ENCODE measurements around the gene ZNF451. TPM values are rescaled to one million over a fixed set of nuclear protein-coding genes. Genes with fewer than 3 reads are reported as not detected.
A peak's percentile ranks its signal among the peaks of the same experiment; 100 is the strongest.
"Not testable (repeated sequence)": the region's sequence is repeated elsewhere in the genome, so short reads cannot be mapped to it uniquely, and the experiment has no call there.

ZNF451 gene
- total RNA-seq, 1 donor from 2014 or later = 69.3 TPM

GRCh38 chr6:57087916-57088315 is 2.1 kb upstream of the ZNF451 start:
- H3K4me1 Mint-ChIP-seq (ENCODE audit: low read depth, unreplicated experiment) = peaks cover 17% of the 10 kb centered on the region
- H3K9me3 ChIP-seq (ENCODE audit: insufficient read depth, low read depth, low read length) = no peaks in the 10 kb centered on the region
- H3K4me3 Mint-ChIP-seq (ENCODE audit: unreplicated experiment) = no peak overlapping the region
- no peak overlapping the region for H2AFZ ChIP-seq (ENCODE audit: low read depth, low read length)
- H4K20me1 ChIP-seq (ENCODE audit: insufficient read depth, low read length) = peaks cover 16% of the 10 kb centered on the region
- peaks cover 13% of the 10 kb centered on the region for H3K4me1 ChIP-seq (ENCODE audit: insufficient read depth, low read length)
- no peaks in the 10 kb centered on the region for H3K36me3 ChIP-seq (ENCODE audit: insufficient read depth, low read length)
- no peaks in the 10 kb centered on the region for H3K36me3 Mint-ChIP-seq (ENCODE audit: low read depth, unreplicated experiment)
- no peak overlapping the region for H3K27ac Mint-ChIP-seq (ENCODE audit: unreplicated experiment)
- H3K27ac ChIP-seq (ENCODE audit: low read depth, low read length) = no peak overlapping the region
- H3K27me3 ChIP-seq (ENCODE audit: insufficient read depth, low read length) = no peaks in the 10 kb centered on the region
- DNase-seq (ENCODE audit: low read depth) = no peak
- no peaks in the 10 kb centered on the region for H3K9me3 Mint-ChIP-seq (ENCODE audit: unreplicated experiment)
- H3K9ac ChIP-seq (ENCODE audit: low read length) = no peak overlapping the region
- H3K4me2 ChIP-seq (ENCODE audit: low read length) = no peak overlapping the region
- no peaks in the 10 kb centered on the region for H3K27me3 Mint-ChIP-seq (ENCODE audit: low read depth, unreplicated experiment)
- FAIRE-seq = no peak
- no peak overlapping the region for H3K4me3 ChIP-seq (ENCODE audit: insufficient read depth, low read depth, low read length)
- peaks cover 17% of the 10 kb centered on the region for H3K79me2 ChIP-seq (ENCODE audit: insufficient read depth, low read length)
- TF ChIP-seq CTCF (IDR thresholded peaks at IDR 0.05; ENCODE audit: insufficient read depth, low read depth, low read length) (no peak), EZH2 (IDR thresholded peaks at IDR 0.05; ENCODE audit: insufficient read depth, low read length) (no peak)

GRCh38 chr6:57089265-57089664 is 723 bp upstream of the ZNF451 start:
- H3K36me3 ChIP-seq (ENCODE audit: insufficient read depth, low read length) = no peaks in the 10 kb centered on the region
- H3K9ac ChIP-seq (ENCODE audit: low read length) = peak overlapping the region; percentile 84
- Mint-ChIP-seq H3K9me3 (ENCODE audit: unreplicated experiment) (no peaks in the 10 kb centered on the region), H3K27ac (ENCODE audit: unreplicated experiment) (peak overlapping the region; percentile 89), H3K36me3 (ENCODE audit: low read depth, unreplicated experiment) (no peaks in the 10 kb centered on the region), H3K4me3 (ENCODE audit: unreplicated experiment) (peak overlapping the region; percentile 86), H3K27me3 (ENCODE audit: low read depth, unreplicated experiment) (no peaks in the 10 kb centered on the region), H3K4me1 (ENCODE audit: low read depth, unreplicated experiment) (peaks cover 26% of the 10 kb centered on the region)
- H3K4me3 ChIP-seq (ENCODE audit: insufficient read depth, low read depth, low read length) = peak overlapping the region; percentile 63
- peak overlapping the region; percentile 87 for H3K4me2 ChIP-seq (ENCODE audit: low read length)
- H3K4me1 ChIP-seq (ENCODE audit: insufficient read depth, low read length) = peaks cover 13% of the 10 kb centered on the region
- peak overlapping the region; percentile 58 for H2AFZ ChIP-seq (ENCODE audit: low read depth, low read length)
- FAIRE-seq = no peak
- no peaks in the 10 kb centered on the region for H3K27me3 ChIP-seq (ENCODE audit: insufficient read depth, low read length)
- no peaks in the 10 kb centered on the region for H3K9me3 ChIP-seq (ENCODE audit: insufficient read depth, low read depth, low read length)
- peaks cover 26% of the 10 kb centered on the region for H4K20me1 ChIP-seq (ENCODE audit: insufficient read depth, low read length)
- no peak for DNase-seq (ENCODE audit: low read depth)
- peaks cover 30% of the 10 kb centered on the region for H3K79me2 ChIP-seq (ENCODE audit: insufficient read depth, low read length)
- TF ChIP-seq EZH2 (IDR thresholded peaks at IDR 0.05; ENCODE audit: insufficient read depth, low read length) (no peak), CTCF (IDR thresholded peaks at IDR 0.05; ENCODE audit: insufficient read depth, low read depth, low read length) (no peak)
- H3K27ac ChIP-seq (ENCODE audit: low read depth, low read length) = peak overlapping the region; percentile 75

GRCh38 chr6:57090458-57091067 is 575 bp downstream of the ZNF451 start:
- not testable (repeated sequence) for H3K4me3 Mint-ChIP-seq (ENCODE audit: unreplicated experiment); DNase-seq (ENCODE audit: low read depth); H3K27me3 Mint-ChIP-seq (ENCODE audit: low read depth, unreplicated experiment); H3K36me3 Mint-ChIP-seq (ENCODE audit: low read depth, unreplicated experiment); H2AFZ ChIP-seq (ENCODE audit: low read depth, low read length); H3K4me2 ChIP-seq (ENCODE audit: low read length); H3K27ac ChIP-seq (ENCODE audit: low read depth, low read length); H3K36me3 ChIP-seq (ENCODE audit: insufficient read depth, low read length); H3K27me3 ChIP-seq (ENCODE audit: insufficient read depth, low read length); H3K4me3 ChIP-seq (ENCODE audit: insufficient read depth, low read depth, low read length); H3K27ac Mint-ChIP-seq (ENCODE audit: unreplicated experiment); H3K9me3 ChIP-seq (ENCODE audit: insufficient read depth, low read depth, low read length); H3K9me3 Mint-ChIP-seq (ENCODE audit: unreplicated experiment)
- peak; percentile 74 for FAIRE-seq
- peaks cover 26% of the 10 kb centered on the region for H3K4me1 Mint-ChIP-seq (ENCODE audit: low read depth, unreplicated experiment)
- peaks cover 43% of the 10 kb centered on the region for H3K79me2 ChIP-seq (ENCODE audit: insufficient read depth, low read length)
- H3K9ac ChIP-seq (ENCODE audit: low read length) = peak overlapping the region; percentile 84
- peaks cover 34% of the 10 kb centered on the region for H4K20me1 ChIP-seq (ENCODE audit: insufficient read depth, low read length)
- H3K4me1 ChIP-seq (ENCODE audit: insufficient read depth, low read length) = peaks cover 13% of the 10 kb centered on the region

GRCh38 chr6:57091375-57091774 is 1.4 kb downstream of the ZNF451 start:
- H3K9me3 Mint-ChIP-seq (ENCODE audit: unreplicated experiment); H3K27me3 ChIP-seq (ENCODE audit: insufficient read depth, low read length); H3K27me3 Mint-ChIP-seq (ENCODE audit: low read depth, unreplicated experiment); H3K27ac ChIP-seq (ENCODE audit: low read depth, low read length); H3K36me3 ChIP-seq (ENCODE audit: insufficient read depth, low read length); H3K9me3 ChIP-seq (ENCODE audit: insufficient read depth, low read depth, low read length); H2AFZ ChIP-seq (ENCODE audit: low read depth, low read length); H3K36me3 Mint-ChIP-seq (ENCODE audit: low read depth, unreplicated experiment); FAIRE-seq; DNase-seq (ENCODE audit: low read depth): not testable (repeated sequence)
- peak overlapping the region; percentile 63 for H3K27ac Mint-ChIP-seq (ENCODE audit: unreplicated experiment)
- peak overlapping the region; percentile 88 for H3K4me3 Mint-ChIP-seq (ENCODE audit: unreplicated experiment)
- H4K20me1 ChIP-seq (ENCODE audit: insufficient read depth, low read length) = peaks cover 37% of the 10 kb centered on the region
- peaks cover 13% of the 10 kb centered on the region for H3K4me1 ChIP-seq (ENCODE audit: insufficient read depth, low read length)
- peaks cover 26% of the 10 kb centered on the region for H3K4me1 Mint-ChIP-seq (ENCODE audit: low read depth, unreplicated experiment)
- H3K4me3 ChIP-seq (ENCODE audit: insufficient read depth, low read depth, low read length) = peak overlapping the region; percentile 29
- peak overlapping the region; percentile 42 for H3K9ac ChIP-seq (ENCODE audit: low read length)
- peaks cover 51% of the 10 kb centered on the region for H3K79me2 ChIP-seq (ENCODE audit: insufficient read depth, low read length)
- peak overlapping the region; percentile 69 for H3K4me2 ChIP-seq (ENCODE audit: low read length)

Measured in astrocyte (in vitro differentiated cells and primary cell).